Measurements from ENCODE around the gene ENPP1.
"Not testable (repeated sequence)": the region's sequence is repeated elsewhere in the genome, so short reads cannot be mapped to it uniquely, and the experiment has no call there.

Gene ENPP1

DNA sequence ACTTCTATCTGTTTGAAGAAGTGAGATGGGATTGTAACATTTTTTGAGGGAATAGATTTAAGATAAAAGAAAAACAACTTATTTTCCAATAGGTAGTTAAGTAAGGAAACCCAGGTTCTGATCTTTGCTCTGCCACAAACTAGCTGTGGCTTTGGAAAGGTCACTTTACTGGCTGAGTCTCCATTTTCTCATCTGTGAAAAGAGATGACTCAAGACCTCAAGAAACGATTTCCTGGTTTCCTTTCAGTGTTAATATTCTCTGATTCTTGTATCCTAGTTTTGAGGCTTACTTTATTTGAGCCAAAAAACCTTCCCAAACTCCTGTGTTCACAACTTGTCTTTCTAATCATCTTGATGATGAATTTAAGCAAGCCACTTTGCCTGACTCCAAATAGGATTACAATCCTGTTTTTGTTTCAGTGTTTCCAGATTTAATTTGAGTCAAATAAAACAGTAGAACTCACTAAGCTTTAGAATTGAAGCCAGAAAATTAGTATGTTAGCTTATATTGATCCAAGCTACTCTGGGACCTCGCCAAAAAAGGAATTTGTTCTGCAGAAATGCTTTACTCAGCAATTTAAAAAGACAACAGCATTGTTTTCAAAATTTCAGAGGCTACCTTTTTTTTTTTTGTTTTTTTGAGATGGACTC is 51.1 kb downstream of the ENPP1 start:
- no peak for DNase-seq
- in situ Hi-C loops (cut with MboI; ENCODE audit: low pct_unique_long_range_greater_than_20kb, low sequenced_read_pairs) = no loop called here

DNA sequence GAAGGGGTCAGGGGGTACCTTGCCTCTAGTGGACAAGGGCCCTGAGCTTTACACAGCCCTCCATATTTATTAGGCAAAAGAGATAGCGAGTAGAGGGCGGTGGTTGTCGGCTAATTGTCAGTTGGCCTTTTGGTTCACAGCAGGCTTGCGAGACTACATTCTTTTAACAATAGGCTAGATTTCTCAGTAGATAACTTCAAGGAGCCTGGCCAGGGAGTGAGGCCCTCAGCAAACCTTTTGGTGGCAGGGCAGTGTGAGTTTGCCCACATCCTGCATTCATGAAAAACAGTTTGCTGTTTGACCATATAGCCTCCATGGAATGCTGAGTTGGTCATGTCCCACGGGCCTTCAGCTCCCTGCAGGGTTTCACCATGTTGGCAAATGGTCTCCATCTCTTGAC is 51.8 kb downstream of the ENPP1 start:
- in situ Hi-C loops (cut with MboI; ENCODE audit: low pct_unique_long_range_greater_than_20kb, low sequenced_read_pairs); DNase-seq: not testable (repeated sequence)

DNA sequence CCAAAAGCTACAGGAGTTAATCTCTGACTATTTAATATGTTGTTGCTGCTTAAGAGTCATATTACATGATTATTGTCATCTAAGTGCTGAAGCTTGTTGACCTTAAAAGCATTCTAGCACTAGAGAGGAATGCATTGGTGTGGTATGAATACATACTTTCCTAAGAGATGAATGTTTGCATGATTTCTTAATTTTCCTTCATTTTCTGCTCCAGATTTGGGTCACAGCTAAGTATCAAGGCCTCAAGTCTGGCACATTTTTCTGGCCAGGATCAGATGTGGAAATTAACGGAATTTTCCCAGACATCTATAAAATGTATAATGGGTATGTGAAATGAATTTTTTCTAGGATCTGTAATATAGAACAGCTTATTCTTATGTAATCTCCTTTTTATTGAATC is 53.6 kb downstream of the ENPP1 start:
- in situ Hi-C loops (cut with MboI; ENCODE audit: low pct_unique_long_range_greater_than_20kb, low sequenced_read_pairs) = no loop called here
- no peak for DNase-seq

DNA sequence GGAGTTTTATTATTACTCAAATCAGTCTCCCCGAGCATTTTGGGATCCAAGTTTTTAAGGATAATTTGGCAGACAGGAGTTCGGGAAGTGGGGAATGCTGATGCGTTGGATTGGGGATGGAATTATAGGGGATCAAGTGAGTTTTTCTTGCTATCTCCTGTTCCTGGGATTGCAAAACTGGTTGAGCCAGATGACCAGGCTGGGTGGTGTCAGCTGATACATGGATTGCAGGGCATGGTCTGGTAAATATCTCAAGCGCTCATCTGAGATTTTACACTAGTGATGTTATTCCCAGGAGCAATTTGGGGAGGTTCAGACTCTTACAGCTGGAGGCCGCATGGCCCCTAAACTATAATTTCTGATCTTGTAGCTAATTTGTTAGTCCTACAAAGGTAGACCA is 54.7 kb downstream of the ENPP1 start:
- no peak for DNase-seq
- in situ Hi-C loops (cut with MboI; ENCODE audit: low pct_unique_long_range_greater_than_20kb, low sequenced_read_pairs) = no loop called here

DNA sequence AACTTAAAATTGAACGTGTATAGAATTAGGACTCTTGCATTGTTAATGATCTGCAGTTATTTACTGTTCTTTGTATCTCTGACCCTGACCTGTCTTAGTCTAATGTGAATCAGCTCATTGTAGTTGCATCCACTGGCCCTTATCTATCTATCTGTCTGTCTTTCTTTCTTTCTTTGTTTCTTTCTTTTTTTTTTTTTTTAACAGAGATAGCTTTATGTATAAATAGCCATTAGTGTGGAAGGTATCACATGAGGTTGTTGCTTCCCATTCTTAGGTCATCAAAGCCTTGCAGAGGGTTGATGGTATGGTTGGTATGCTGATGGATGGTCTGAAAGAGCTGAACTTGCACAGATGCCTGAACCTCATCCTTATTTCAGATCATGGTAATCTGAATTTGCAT is 59.9 kb downstream of the ENPP1 start:
- in situ Hi-C loops (cut with MboI; ENCODE audit: low pct_unique_long_range_greater_than_20kb, low sequenced_read_pairs) = no loop called here
- no peak for DNase-seq

DNA sequence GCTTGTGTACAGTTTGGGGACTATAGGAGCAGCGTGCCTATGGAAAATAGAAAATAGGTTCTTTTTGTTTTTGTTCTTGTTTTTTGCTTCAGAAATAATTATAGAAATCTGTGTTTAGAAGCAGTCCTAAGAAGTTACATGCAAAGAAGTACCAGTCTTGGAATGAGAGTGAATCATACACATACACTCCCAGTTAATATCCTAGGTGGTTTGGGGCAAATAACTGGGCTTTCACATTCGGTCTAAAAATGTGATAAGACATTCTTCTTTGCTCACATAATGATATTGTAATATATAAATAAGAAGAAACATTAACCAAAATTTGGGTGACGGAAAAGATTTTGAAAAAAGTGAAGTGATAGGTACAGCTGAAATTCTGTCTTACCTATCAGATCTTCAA is 61.0 kb downstream of the ENPP1 start:
- in situ Hi-C loops (cut with MboI; ENCODE audit: low pct_unique_long_range_greater_than_20kb, low sequenced_read_pairs) = no loop called here
- no peak for DNase-seq

DNA sequence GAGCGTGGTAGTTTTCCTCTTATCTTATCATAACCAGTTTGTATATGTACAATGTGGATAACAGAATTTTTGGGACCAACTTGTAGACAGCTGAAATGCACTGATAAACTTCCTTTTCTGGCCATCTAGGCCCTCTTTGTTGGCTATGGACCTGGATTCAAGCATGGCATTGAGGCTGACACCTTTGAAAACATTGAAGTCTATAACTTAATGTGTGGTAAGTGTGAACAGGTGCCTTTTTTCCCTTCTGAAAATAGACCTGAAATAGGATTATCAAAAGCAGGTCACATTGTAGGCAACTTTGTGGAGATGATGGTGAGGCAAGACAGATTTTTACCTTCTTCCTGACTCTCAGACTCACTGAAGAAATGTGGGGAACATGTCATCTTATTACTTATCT is 67.8 kb downstream of the ENPP1 start:
- no peak for DNase-seq

DNA sequence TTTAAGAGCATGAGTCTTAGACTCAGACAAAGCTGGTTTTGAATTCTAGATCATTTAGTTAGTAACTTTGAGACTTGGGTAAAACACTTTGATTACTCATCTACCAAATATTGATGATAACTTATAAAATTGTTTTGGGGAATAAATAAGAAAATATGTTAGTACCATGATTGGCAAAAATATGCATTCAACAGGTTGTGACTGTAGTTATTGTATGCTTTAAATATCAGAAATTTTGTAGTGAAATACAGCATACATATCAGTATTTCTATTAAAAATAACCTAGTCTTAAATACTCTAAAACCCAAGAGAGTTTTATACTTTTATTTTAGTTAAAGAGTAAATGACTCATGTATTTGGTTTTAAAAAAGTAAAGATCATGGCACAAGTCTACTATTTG is 68.7 kb downstream of the ENPP1 start:
- in situ Hi-C loops (cut with MboI; ENCODE audit: low pct_unique_long_range_greater_than_20kb, low sequenced_read_pairs) = no loop called here
- DNase-seq = no peak

More for the DNA sequence above, 67.8 kb downstream of the ENPP1 start:
- in situ Hi-C loops (cut with MboI; ENCODE audit: low pct_unique_long_range_greater_than_20kb, low sequenced_read_pairs) = no loop called here

DNA sequence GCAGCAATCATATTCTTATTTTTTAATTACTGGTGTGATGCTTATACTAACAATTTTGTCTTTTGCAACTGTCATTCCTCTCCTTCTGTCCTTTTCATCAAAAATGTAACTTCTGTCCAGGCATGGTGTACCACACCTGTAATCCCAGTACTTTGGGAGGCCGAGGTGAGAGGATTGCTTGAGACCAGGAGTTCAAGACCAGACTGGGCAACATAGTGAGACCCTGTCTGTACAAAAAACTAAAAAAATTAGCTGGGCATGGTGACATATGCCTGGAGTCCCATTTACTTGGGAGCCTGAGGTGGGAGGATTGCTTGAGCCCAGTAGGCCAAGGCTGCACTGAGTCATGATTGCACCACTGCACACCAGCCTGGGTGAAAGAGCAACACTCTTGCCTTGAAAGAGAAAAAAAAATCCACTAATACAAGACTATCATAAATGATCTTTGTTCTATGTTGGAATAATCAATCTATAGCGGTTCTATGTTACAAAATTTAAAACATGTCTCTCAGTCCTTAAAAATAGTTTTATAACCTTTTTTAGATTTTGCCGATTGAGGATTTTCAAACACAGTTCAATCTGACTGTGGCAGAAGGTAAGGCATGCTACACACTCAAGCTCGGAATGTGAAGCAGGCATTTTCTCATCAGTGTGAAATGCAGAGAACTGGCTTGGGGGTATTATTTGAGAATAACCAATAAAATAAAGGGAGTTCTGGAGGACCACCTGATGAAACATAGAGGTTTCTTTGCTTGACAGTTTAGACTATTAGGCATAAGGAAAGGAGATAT is 70.4 kb downstream of the ENPP1 start:
- in situ Hi-C loops (cut with MboI; ENCODE audit: low pct_unique_long_range_greater_than_20kb, low sequenced_read_pairs) = no loop called here
- no peak for DNase-seq

DNA sequence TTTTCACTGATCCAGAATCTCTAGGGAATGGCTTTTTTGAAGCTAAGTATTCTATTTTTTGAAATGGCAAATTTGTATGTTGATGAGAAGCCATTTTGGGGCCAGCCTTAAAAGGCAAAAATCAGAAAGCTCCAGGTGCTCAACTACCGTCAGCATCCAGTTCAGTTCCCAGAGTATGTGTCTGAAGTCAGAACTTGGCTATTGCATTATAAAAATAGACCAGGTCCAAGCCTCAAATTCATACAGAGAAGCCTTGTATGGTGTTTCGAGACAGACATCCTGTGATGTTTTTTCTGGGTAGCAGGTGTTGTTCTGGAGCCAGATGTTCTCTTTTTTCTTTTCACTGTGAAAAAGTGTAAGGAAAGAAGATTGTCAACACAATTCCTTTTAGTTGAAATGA is 75.2 kb downstream of the ENPP1 start:
- in situ Hi-C loops (cut with MboI; ENCODE audit: low pct_unique_long_range_greater_than_20kb, low sequenced_read_pairs) = no loop called here
- no peak for DNase-seq

DNA sequence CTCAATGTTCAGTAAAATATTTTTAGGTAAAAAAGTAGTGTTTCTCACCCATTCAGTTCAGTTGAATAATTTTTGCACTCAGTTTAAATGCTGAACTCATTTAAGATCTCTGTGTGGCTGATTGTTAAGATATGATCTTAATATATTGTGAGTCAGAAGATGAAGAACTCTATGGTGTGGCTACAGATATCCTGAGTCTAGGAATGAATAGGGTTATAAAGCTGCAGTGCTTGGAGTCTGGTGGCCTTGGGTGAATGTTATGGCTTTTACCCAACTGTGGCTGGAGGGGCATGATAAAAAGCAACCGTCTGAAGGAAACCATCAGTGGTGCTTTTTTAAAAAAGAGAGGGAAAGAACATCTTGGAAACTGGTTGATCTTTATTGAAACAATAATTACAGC is 77.4 kb downstream of the ENPP1 start:
- in situ Hi-C loops (cut with MboI; ENCODE audit: low pct_unique_long_range_greater_than_20kb, low sequenced_read_pairs) = no loop called here

DNA sequence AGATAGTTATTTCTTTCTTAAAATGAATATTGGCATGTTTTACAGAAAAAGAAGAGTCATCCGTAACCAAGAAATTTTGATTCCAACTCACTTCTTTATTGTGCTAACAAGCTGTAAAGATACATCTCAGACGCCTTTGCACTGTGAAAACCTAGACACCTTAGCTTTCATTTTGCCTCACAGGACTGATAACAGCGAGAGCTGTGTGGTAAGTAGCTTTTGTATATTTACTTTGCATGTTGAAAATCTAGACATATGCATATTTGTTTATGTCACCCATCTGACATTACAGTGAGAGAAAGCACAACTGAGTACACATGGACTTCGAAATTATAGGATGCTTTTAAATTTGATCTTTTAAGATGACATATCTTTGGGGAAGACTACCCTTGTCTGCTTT is 78.7 kb downstream of the ENPP1 start:
- no peak for DNase-seq
- in situ Hi-C loops (cut with MboI; ENCODE audit: low pct_unique_long_range_greater_than_20kb, low sequenced_read_pairs) = no loop called here

More for the DNA sequence above, 77.4 kb downstream of the ENPP1 start:
- DNase-seq = no peak

DNA sequence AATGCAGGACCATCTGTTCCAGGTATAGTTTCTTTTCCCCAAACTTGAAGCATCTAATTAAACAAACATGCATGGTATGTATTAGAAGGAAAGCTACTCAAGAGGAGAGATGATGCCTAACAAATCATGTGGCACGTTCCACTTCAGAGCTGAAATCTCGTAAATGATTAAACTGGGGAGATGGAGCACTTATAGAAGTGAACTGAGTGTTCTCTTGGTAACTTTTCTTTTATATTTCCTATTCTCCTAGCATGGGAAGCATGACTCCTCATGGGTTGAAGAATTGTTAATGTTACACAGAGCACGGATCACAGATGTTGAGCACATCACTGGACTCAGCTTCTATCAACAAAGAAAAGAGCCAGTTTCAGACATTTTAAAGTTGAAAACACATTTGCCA is 82.3 kb downstream of the ENPP1 start:
- in situ Hi-C loops (cut with MboI; ENCODE audit: low pct_unique_long_range_greater_than_20kb, low sequenced_read_pairs) = no loop called here
- no peak for DNase-seq

DNA sequence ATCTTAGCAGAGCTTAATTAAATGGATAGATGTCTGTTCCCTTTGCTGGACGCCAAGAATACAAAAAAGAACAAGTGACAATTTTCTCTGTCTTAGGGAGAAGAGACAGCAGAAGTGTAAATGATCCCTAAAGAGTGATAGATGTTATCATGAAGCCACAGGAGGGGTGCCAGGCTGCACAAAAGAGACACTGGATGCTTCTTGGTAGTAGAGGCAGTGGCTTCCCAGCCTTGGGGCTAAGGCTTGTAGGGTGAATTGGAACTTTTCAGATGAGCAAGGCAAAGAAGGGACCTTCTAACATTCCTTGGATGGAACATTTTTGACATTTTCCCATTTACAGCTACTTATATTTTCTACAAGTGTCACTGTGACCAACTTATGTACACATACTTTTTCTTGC is 85.4 kb downstream of the ENPP1 start:
- DNase-seq = no peak
- in situ Hi-C loops (cut with MboI; ENCODE audit: low pct_unique_long_range_greater_than_20kb, low sequenced_read_pairs) = no loop called here

DNA sequence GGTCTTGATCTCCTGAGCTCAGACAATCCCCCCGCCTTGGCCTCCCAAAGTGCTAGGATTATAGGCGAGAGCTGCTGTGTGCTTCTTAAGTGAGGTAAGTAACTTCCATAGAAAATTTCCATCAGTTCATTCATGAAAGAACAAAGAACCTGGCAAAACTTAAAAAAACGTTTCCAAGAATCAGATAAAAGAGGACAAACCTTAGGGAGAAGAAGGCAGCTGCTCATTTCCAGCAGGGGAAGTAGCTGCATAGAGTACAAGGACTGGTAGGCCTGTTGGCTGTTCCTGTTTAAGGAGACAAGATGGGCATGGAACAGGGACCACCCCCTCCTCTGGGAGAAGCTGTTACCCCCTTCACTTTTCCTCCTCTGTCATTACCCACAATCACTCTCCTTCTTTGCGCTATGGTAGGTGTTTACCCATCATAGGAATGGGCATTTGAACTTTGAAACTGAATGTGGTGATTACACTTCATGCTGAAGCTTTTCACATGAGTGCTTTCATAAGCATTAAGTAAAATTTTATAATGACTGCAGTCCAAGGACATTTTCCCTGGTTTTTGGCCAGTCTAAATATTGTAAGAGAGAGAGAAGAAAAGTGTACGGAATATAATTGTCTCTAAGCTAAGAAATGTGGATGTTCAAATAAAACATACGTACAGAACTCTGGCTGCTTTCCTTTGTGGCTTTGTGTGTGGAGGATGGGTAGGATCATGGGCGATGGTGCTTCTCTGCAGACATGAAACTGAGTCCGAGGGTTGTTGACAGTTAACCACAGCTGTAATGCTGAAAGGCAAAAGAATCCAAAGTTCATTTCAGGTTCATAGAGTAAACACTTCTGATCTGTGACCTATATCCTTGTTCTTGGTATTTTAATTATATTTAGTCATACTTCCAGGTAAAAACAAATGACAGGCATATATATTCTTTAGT is 86.9 kb downstream of the ENPP1 start:
- in situ Hi-C loops (cut with MboI; ENCODE audit: low pct_unique_long_range_greater_than_20kb, low sequenced_read_pairs) = no loop called here
- no peak for DNase-seq

DNA sequence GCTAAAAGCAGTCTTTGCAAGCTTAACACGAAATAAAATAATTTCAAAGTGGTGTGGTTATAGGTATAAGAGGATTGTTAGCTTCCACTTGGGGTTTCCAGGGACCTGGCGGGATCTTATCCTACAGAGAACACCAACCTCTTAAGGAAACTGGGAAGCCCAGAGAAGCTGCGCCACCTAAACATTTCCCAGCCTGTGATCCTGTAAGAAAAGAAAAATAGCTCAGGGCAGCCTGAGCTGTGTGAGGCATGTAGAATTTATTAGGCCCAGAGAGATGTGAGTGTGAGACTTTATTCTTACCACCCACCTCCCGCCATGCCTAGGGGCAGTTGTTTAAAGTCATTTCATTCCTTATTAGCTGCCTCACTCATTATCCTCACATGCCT is 89.2 kb downstream of the ENPP1 start:
- in situ Hi-C loops (cut with MboI; ENCODE audit: low pct_unique_long_range_greater_than_20kb, low sequenced_read_pairs) = no loop called here

DNA sequence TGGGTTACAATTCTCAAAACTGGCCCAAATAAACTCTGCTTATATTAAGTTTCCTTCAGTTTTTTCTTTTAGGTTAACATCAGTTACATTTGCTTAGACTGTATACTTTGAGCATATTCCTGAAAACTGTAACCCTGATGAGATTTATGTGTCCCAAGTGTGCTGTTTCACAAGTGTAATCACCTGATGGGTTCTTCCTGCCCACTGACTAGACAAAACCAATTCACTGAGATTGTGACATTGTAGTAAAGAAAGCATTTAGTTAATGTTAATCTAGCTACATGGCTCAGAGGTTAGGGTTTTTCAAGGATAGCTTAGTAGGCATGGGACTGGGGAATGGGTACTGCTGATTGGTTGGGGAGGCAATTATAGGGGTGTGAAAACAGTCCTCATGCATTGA is 89.8 kb downstream of the ENPP1 start:
- in situ Hi-C loops (cut with MboI; ENCODE audit: low pct_unique_long_range_greater_than_20kb, low sequenced_read_pairs) = no loop called here

More for the DNA sequence above, 89.2 kb downstream of the ENPP1 start:
- DNase-seq = no peak

DNA sequence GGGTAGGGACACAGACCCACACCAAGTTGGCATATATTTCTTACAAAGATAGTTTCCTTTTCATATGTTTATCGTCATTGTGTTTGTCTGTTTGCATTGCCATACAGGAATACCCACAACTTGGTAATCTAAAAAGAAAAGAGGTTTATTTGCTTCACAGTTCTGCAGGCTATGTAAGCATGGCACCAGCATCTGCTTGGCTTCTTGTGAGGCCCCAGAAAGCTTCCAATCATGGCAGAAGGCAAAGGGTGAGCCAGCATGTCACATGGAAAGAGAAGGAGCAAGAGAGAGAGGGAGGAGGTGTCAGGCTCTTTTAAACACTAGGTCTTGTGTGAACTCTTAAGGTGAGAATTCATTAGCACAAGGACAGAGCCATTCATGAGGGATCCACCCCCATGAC is 90.9 kb downstream of the ENPP1 start:
- in situ Hi-C loops (cut with MboI; ENCODE audit: low pct_unique_long_range_greater_than_20kb, low sequenced_read_pairs) = no loop called here

More for the DNA sequence above, 89.8 kb downstream of the ENPP1 start:
- DNase-seq = no peak

DNA sequence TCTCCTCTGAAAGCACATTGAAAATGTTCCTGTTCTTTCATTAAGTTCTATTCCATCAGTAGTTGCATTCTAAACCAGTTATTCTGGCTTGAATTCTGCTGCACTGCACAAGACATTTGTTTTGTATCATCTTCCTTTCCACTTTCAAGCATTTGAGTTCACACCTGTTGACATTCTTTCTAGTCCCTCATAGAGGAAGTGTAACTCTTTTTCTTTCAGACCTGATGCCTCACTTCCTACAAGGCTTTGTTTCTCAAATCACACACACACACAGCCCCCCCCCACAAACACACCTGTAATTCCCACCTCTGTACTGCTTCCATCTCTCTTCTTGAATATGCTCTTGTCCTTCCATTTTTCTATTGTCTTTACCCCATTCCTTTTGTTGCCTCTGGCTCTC is 92.4 kb downstream of the ENPP1 start:
- in situ Hi-C loops (cut with MboI; ENCODE audit: low pct_unique_long_range_greater_than_20kb, low sequenced_read_pairs) = loop anchor here (25.0 kb wide), 1 partner anchor 213 kb away; no protein-coding TSS in a partner anchor
- DNase-seq = no peak

More for the DNA sequence above, 90.9 kb downstream of the ENPP1 start:
- DNase-seq = no peak
